Osteoblast (primary cell): ENCODE measurements around the gene RGCC. TPM values are rescaled to one million over a fixed set of nuclear protein-coding genes. Genes with fewer than 3 reads are reported as not detected.

Experiments
- DNase-seq: peaks from one replicate; pipeline ENCODE4 v3.0.0; 2011; ENCODE audit warnings: low spot score, mixed read lengths; ENCODE audit not compliant: insufficient read length; ENCODE audit errors: missing footprints
- H2AFZ ChIP-seq: 2 replicates; pipeline ENCODE4 v1.6.0; 2011; ENCODE audit warnings: mild to moderate bottlenecking, low read length
- H3K27ac ChIP-seq: 2 replicates; pipeline ENCODE4 v1.5.1; 2011; ENCODE audit warnings: mild to moderate bottlenecking, low read depth, low read length, moderate library complexity
- H3K27me3 ChIP-seq: 2 replicates; pipeline ENCODE4 v1.6.0; 2012; ENCODE audit warnings: mild to moderate bottlenecking, control low read depth, inconsistent platforms, low read length, moderate library complexity; ENCODE audit not compliant: insufficient read depth
- H3K36me3 ChIP-seq: 2 replicates; pipeline ENCODE4 v1.5.1; 2011; ENCODE audit warnings: mild to moderate bottlenecking, low read length, control low read depth, moderate library complexity; ENCODE audit not compliant: insufficient read depth
- H3K4me1 ChIP-seq: 2 replicates; pipeline ENCODE4 v1.5.1; 2011; ENCODE audit warnings: mild to moderate bottlenecking, low read length, control low read depth, moderate library complexity; ENCODE audit not compliant: insufficient read depth
- H3K4me2 ChIP-seq: 2 replicates; pipeline ENCODE4 v1.6.0; 2011; ENCODE audit warnings: mild to moderate bottlenecking, low read length; ENCODE audit not compliant: insufficient read depth
- H3K4me3 ChIP-seq: fragments of 200-600 bp; sonication (generic); 3 replicates; pipeline ENCODE4 v1.5.1; 2012; ENCODE audit warnings: mild to moderate bottlenecking, low read length, inconsistent platforms; ENCODE audit not compliant: insufficient read depth
- H3K79me2 ChIP-seq: 2 replicates; pipeline ENCODE4 v1.6.0; 2012; ENCODE audit warnings: mild to moderate bottlenecking, low read length, control low read depth, inconsistent platforms; ENCODE audit not compliant: insufficient read depth
- H3K9me3 ChIP-seq: 2 replicates; pipeline ENCODE4 v1.5.1; 2011; ENCODE audit warnings: low read depth, low read length, control low read depth
- H4K20me1 ChIP-seq: 2 replicates; pipeline ENCODE4 v1.6.0; 2012; ENCODE audit warnings: mild to moderate bottlenecking, low read length, control low read depth; ENCODE audit not compliant: insufficient read depth
- total RNA-seq: library from RNA; depleted of rRNA; stranded (reverse); fragments of >200 nt; gene quantifications from 2 replicates; pipeline ENCODE4 v1.2.3, GENCODE V29; 2012
- TF ChIP-seq, protein P1 (sequence below): IDR thresholded peaks from 2 replicates; pipeline ENCODE4 v1.5.1; 2011; ENCODE audit warnings: mild to moderate bottlenecking, low read depth, low read length, moderate library complexity; ENCODE audit errors: extremely low read depth

RGCC gene
- total RNA-seq, 1 donor = 2.2 TPM

DNA sequence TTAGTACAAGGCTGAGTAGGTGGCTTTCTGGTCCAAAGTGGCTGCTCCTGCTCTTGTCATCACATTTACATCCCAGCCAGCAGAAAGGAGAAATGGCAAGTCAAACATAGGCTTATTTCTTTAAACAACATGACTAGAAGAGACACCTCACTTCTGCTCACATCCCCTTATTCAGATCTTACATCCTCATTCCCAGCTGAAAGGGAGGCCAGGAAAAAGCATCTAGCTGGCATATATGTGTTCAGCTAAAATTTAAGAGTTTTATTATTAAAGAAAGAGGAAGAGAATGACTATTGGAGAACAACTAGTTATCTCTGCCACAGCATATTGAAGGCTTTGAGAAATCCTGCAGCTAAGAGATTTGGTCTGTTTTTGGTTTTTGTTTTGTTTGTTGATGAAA lies 34.1 kb downstream of the RGCC start:
- H3K27me3 ChIP-seq = peaks cover 14% of the 10 kb centered on the region
- no peaks in the 10 kb centered on the region for H3K36me3 ChIP-seq
- H3K79me2 ChIP-seq = no peaks in the 10 kb centered on the region
- no peak overlapping the region for H3K27ac ChIP-seq
- TF ChIP-seq, protein P1, sequence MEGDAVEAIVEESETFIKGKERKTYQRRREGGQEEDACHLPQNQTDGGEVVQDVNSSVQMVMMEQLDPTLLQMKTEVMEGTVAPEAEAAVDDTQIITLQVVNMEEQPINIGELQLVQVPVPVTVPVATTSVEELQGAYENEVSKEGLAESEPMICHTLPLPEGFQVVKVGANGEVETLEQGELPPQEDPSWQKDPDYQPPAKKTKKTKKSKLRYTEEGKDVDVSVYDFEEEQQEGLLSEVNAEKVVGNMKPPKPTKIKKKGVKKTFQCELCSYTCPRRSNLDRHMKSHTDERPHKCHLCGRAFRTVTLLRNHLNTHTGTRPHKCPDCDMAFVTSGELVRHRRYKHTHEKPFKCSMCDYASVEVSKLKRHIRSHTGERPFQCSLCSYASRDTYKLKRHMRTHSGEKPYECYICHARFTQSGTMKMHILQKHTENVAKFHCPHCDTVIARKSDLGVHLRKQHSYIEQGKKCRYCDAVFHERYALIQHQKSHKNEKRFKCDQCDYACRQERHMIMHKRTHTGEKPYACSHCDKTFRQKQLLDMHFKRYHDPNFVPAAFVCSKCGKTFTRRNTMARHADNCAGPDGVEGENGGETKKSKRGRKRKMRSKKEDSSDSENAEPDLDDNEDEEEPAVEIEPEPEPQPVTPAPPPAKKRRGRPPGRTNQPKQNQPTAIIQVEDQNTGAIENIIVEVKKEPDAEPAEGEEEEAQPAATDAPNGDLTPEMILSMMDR = no peak
- no peak overlapping the region for H3K4me3 ChIP-seq
- H4K20me1 ChIP-seq = no peaks in the 10 kb centered on the region
- H3K4me1 ChIP-seq = no peaks in the 10 kb centered on the region
- no peak overlapping the region for H2AFZ ChIP-seq
- no peak overlapping the region for H3K4me2 ChIP-seq
- no peak for DNase-seq
- no peaks in the 10 kb centered on the region for H3K9me3 ChIP-seq

GRCh38 chr13:41492432-41493260 lies 35.3 kb downstream of the RGCC start:
- Histone ChIP-seq H3K4me1 (no peaks in the 10 kb centered on the region), H2AFZ (no peak overlapping the region)

DNA sequence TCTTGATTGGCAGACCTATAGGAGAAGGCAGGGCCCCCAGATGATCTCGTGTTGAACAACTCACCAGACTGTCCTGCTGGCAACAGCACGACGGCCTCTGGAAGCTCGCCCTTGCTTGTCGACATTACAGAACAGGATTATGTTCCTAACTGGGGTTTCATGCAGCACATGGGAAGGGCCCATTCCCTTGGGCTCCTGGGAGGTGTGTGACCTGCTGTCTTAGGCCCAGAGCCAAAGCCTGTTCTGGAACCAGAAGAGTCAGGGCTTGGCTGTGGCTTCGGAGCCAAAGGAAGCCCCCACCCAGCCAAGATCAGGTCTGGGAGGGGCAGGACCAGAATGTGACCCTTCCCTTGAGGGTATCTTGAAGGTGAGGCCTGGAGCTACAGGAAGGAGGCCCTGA lies 36.9 kb downstream of the RGCC start:
- no peaks in the 10 kb centered on the region for H3K9me3 ChIP-seq
- H2AFZ ChIP-seq = no peak overlapping the region
- H3K36me3 ChIP-seq = no peaks in the 10 kb centered on the region
- no peak overlapping the region for H3K27ac ChIP-seq
- H3K27me3 ChIP-seq = peaks cover 14% of the 10 kb centered on the region
- TF ChIP-seq, protein P1 = no peak
- no peaks in the 10 kb centered on the region for H3K4me1 ChIP-seq
- no peak overlapping the region for H3K4me2 ChIP-seq
- H3K79me2 ChIP-seq = no peaks in the 10 kb centered on the region
- no peak overlapping the region for H3K4me3 ChIP-seq
- no peak for DNase-seq
- no peaks in the 10 kb centered on the region for H4K20me1 ChIP-seq

More at GRCh38 chr13:41492432-41493260, 35.3 kb downstream of the RGCC start:
- Histone ChIP-seq H3K27ac (no peak overlapping the region), H3K36me3 (no peaks in the 10 kb centered on the region), H3K9me3 (no peaks in the 10 kb centered on the region), H3K4me3 (no peak overlapping the region), H3K27me3 (peaks cover 14% of the 10 kb centered on the region), H3K4me2 (no peak overlapping the region), H4K20me1 (no peaks in the 10 kb centered on the region), H3K79me2 (no peaks in the 10 kb centered on the region)
- TF ChIP-seq, protein P1 = no peak
- DNase-seq = no peak

DNA sequence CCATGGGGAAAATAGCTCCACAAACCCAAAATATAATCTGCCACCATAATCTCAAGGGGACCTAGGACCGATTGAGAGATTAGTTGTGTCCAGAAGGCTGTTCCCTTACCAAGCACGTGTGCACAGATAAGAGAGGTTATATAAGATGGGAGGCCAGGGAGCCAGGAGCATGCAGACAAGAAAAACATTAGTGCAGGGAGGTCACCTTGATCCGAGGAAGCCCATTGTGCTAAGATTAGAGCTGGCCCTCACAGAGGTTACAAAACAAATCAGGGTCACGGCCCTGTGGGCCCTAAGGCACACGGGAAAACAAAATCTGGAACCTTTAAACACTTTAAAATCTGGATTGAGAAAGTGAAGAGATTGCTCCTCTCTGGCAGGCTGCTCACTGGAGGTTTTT lies 37.7 kb downstream of the RGCC start:
- H3K9me3 ChIP-seq = no peaks in the 10 kb centered on the region
- DNase-seq = no peak
- H3K4me3 ChIP-seq = no peak overlapping the region
- H3K79me2 ChIP-seq = no peaks in the 10 kb centered on the region
- H3K27me3 ChIP-seq = peaks cover 14% of the 10 kb centered on the region
- TF ChIP-seq, protein P1 = no peak
- no peaks in the 10 kb centered on the region for H4K20me1 ChIP-seq
- no peak overlapping the region for H3K4me2 ChIP-seq
- no peaks in the 10 kb centered on the region for H3K4me1 ChIP-seq
- H2AFZ ChIP-seq = no peak overlapping the region
- no peak overlapping the region for H3K27ac ChIP-seq
- H3K36me3 ChIP-seq = no peaks in the 10 kb centered on the region
